ENCODE data around the gene PRMT7. TPM values are rescaled to one million over a fixed set of nuclear protein-coding genes. Genes with fewer than 3 reads are reported as not detected.

The PRMT7 gene
- total RNA-seq, 1 experiment from 2014 or later = 33.1 TPM

- intact Hi-C loops (cut with micrococcal nuclease; ENCODE audit: unreplicated experiment) (no loop called here), in situ Hi-C loops (cut with HindIII; ENCODE audit: low pct_unique_long_range_greater_than_20kb, low sequenced_read_pairs) (no loop called here)
- TF ChIP-seq TCF7L2 (IDR thresholded peaks at IDR 0.05; ENCODE audit: low read depth, low read length) (no peak), POLR2AphosphoS5 (IDR thresholded peaks at IDR 0.05; ENCODE audit: low read depth, low read length) (no peak)
- no peaks in the 10 kb centered on the region for H3K4me1 ChIP-seq (ENCODE audit: control insufficient read depth, insufficient read depth, low read length)
- no peak for ATAC-seq
- ChIA-PET CTCF (no interaction called here), POLR2A (no interaction called here)
- no peaks in the 10 kb centered on the region for H3K27me3 ChIP-seq (ENCODE audit: control insufficient read depth, insufficient read depth, low read length)
- no peak overlapping the region for H3K27ac ChIP-seq (ENCODE audit: low read length)
- no peak for DNase-seq (ENCODE audit: low read depth, low spot score)
- H3K4me3 ChIP-seq (ENCODE audit: low read depth in 2 of 2, low read length in 2 of 2) = no peak overlapping the region
- H3K9me3 ChIP-seq (ENCODE audit: control insufficient read depth, insufficient read depth, low read depth, low read length) = no peaks in the 10 kb centered on the region
- H3K36me3 ChIP-seq (ENCODE audit: control insufficient read depth, insufficient read depth, low read length) = no peaks in the 10 kb centered on the region; the same call in 1 of the 2 replicates
- no TSS peak for BruUV-seq (replicated peaks)
Observed at GRCh38 chr16:68349838-68350410, 39.1 kb downstream of the PRMT7 start.

GRCh38 chr16:68350813-68351350 lies 40.1 kb downstream of the PRMT7 start:
- TF ChIP-seq POLR2AphosphoS5 (IDR thresholded peaks at IDR 0.05; ENCODE audit: low read depth, low read length) (no peak), CTCF (IDR thresholded peaks at IDR 0.05) (no peak)
- in situ Hi-C loops (cut with HindIII; ENCODE audit: low pct_unique_long_range_greater_than_20kb, low sequenced_read_pairs) = no loop called here
- no peaks in the 10 kb centered on the region for H3K9me3 ChIP-seq (ENCODE audit: control insufficient read depth, insufficient read depth, low read depth, low read length)

GRCh38 chr16:68351463-68351862 lies 40.6 kb downstream of the PRMT7 start:
- ChIA-PET POLR2A (no interaction called here), CTCF (no interaction called here)
- DNase-seq (ENCODE audit: low read depth, low spot score) (no peak), ATAC-seq (no peak)
- H3K27me3 ChIP-seq (ENCODE audit: control insufficient read depth, insufficient read depth, low read length) = no peaks in the 10 kb centered on the region
- BruUV-seq (replicated peaks) = no TSS peak
- intact Hi-C loops (cut with micrococcal nuclease; ENCODE audit: unreplicated experiment) = no loop called here
- H3K4me1 ChIP-seq (ENCODE audit: control insufficient read depth, insufficient read depth, low read length) = no peaks in the 10 kb centered on the region
- no peak overlapping the region for H3K27ac ChIP-seq (ENCODE audit: low read length)
- no peaks in the 10 kb centered on the region; the same call in 1 of the 2 replicates for H3K36me3 ChIP-seq (ENCODE audit: control insufficient read depth, insufficient read depth, low read length)
- no peak overlapping the region for H3K4me3 ChIP-seq (ENCODE audit: low read depth in 2 of 2, low read length in 2 of 2)
- no peak for TF ChIP-seq CTCF (IDR thresholded peaks at IDR 0.05)
- TF ChIP-seq TCF7L2 (IDR thresholded peaks at IDR 0.05; ENCODE audit: low read depth, low read length) = no peak
- no peak for TF ChIP-seq SIN3A (IDR thresholded peaks at IDR 0.05; ENCODE audit: borderline replicate concordance, insufficient read depth, low read depth, low read length)
- no peak for TF ChIP-seq POLR2AphosphoS5 (IDR thresholded peaks at IDR 0.05; ENCODE audit: low read depth, low read length)
- TF ChIP-seq REST (IDR thresholded peaks at IDR 0.05; ENCODE audit: insufficient read depth in 1 of 2, low read depth in 2 of 2, low read length in 1 of 2) = no peak
- in situ Hi-C loops (cut with HindIII; ENCODE audit: low pct_unique_long_range_greater_than_20kb, low sequenced_read_pairs) = no loop called here
- H3K9me3 ChIP-seq (ENCODE audit: control insufficient read depth, insufficient read depth, low read depth, low read length) = no peaks in the 10 kb centered on the region

More at GRCh38 chr16:68350813-68351350, 40.1 kb downstream of the PRMT7 start:
- no peaks in the 10 kb centered on the region for H3K4me1 ChIP-seq (ENCODE audit: control insufficient read depth, insufficient read depth, low read length)
- ChIA-PET CTCF (no interaction called here), POLR2A (no interaction called here)
- intact Hi-C loops (cut with micrococcal nuclease; ENCODE audit: unreplicated experiment) = no loop called here
- no TSS peak for BruUV-seq (replicated peaks)
- no peaks in the 10 kb centered on the region for H3K27me3 ChIP-seq (ENCODE audit: control insufficient read depth, insufficient read depth, low read length)
- ATAC-seq = no peak
- H3K4me3 ChIP-seq (ENCODE audit: low read depth in 2 of 2, low read length in 2 of 2) = no peak overlapping the region
- H3K36me3 ChIP-seq (ENCODE audit: control insufficient read depth, insufficient read depth, low read length) = no peaks in the 10 kb centered on the region; the same call in 1 of the 2 replicates
- no peak overlapping the region for H3K27ac ChIP-seq (ENCODE audit: low read length)
- no peak for DNase-seq (ENCODE audit: low read depth, low spot score)

All from Panc1 (cell line).